ENCODE results near the gene SLC4A4. TPM values are rescaled to one million over a fixed set of nuclear protein-coding genes. Genes with fewer than 3 reads are reported as not detected.

The SLC4A4 gene
- total and polyA plus RNA-seq, 4 donors, result 3.0 to 36.7 (median 8.2) TPM

- TF ChIP-seq HNF4A (conservative IDR thresholded peaks at IDR 0.05), result no peak
- TF ChIP-seq, protein P1, sequence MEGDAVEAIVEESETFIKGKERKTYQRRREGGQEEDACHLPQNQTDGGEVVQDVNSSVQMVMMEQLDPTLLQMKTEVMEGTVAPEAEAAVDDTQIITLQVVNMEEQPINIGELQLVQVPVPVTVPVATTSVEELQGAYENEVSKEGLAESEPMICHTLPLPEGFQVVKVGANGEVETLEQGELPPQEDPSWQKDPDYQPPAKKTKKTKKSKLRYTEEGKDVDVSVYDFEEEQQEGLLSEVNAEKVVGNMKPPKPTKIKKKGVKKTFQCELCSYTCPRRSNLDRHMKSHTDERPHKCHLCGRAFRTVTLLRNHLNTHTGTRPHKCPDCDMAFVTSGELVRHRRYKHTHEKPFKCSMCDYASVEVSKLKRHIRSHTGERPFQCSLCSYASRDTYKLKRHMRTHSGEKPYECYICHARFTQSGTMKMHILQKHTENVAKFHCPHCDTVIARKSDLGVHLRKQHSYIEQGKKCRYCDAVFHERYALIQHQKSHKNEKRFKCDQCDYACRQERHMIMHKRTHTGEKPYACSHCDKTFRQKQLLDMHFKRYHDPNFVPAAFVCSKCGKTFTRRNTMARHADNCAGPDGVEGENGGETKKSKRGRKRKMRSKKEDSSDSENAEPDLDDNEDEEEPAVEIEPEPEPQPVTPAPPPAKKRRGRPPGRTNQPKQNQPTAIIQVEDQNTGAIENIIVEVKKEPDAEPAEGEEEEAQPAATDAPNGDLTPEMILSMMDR (IDR thresholded peaks at IDR 0.05; ENCODE audit: low read depth, low read length, missing input control), result no peak
- TF ChIP-seq, protein P2, sequence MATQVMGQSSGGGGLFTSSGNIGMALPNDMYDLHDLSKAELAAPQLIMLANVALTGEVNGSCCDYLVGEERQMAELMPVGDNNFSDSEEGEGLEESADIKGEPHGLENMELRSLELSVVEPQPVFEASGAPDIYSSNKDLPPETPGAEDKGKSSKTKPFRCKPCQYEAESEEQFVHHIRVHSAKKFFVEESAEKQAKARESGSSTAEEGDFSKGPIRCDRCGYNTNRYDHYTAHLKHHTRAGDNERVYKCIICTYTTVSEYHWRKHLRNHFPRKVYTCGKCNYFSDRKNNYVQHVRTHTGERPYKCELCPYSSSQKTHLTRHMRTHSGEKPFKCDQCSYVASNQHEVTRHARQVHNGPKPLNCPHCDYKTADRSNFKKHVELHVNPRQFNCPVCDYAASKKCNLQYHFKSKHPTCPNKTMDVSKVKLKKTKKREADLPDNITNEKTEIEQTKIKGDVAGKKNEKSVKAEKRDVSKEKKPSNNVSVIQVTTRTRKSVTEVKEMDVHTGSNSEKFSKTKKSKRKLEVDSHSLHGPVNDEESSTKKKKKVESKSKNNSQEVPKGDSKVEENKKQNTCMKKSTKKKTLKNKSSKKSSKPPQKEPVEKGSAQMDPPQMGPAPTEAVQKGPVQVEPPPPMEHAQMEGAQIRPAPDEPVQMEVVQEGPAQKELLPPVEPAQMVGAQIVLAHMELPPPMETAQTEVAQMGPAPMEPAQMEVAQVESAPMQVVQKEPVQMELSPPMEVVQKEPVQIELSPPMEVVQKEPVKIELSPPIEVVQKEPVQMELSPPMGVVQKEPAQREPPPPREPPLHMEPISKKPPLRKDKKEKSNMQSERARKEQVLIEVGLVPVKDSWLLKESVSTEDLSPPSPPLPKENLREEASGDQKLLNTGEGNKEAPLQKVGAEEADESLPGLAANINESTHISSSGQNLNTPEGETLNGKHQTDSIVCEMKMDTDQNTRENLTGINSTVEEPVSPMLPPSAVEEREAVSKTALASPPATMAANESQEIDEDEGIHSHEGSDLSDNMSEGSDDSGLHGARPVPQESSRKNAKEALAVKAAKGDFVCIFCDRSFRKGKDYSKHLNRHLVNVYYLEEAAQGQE (IDR thresholded peaks at IDR 0.05), result no peak
- no peak for TF ChIP-seq TAF1 (conservative IDR thresholded peaks at IDR 0.05)
- TF ChIP-seq GABPA (IDR thresholded peaks at IDR 0.05 in 1 of 2, conservative IDR thresholded peaks at IDR 0.05 in 1 of 2), result no peak
- no peak for TF ChIP-seq EGR1 (IDR thresholded peaks at IDR 0.05; ENCODE audit: low read depth in 2 of 2)
- TF ChIP-seq YY1 (IDR thresholded peaks at IDR 0.05), result no peak
- TF ChIP-seq, protein P3, sequence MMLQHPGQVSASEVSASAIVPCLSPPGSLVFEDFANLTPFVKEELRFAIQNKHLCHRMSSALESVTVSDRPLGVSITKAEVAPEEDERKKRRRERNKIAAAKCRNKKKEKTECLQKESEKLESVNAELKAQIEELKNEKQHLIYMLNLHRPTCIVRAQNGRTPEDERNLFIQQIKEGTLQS (IDR thresholded peaks at IDR 0.05), result no peak
- TF ChIP-seq FOXA1 (IDR thresholded peaks at IDR 0.05), result no peak
- Histone ChIP-seq H3K27me3 (ENCODE audit: control insufficient read depth in 4 of 4, insufficient read depth in 4 of 4, low read length in 3 of 4) (no peaks in the 10 kb centered on the region), H3K4me3 (ENCODE audit: low read depth in 1 of 3, low read length in 3 of 3) (no peak overlapping the region), H3K4me1 (ENCODE audit: control insufficient read depth in 4 of 4, insufficient read depth in 4 of 4, low read length in 3 of 4) (no peaks in the 10 kb centered on the region), H3K27ac (ENCODE audit: low read depth in 1 of 2, low read length in 2 of 2) (no peak overlapping the region), H3K9ac (ENCODE audit: low read depth in 1 of 2, low read length in 2 of 2) (no peak overlapping the region), H3K9me3 (ENCODE audit: control insufficient read depth in 4 of 4, low read length in 3 of 4) (no peaks in the 10 kb centered on the region), H3K36me3 (ENCODE audit: control insufficient read depth in 4 of 4, insufficient read depth in 3 of 4, low read depth in 1 of 4, low read length in 3 of 4) (peaks cover 0 to 14% (median 10%) of the 10 kb centered on the region in 4 donors)
- DNase-seq (ENCODE audit: low spot score), result no peak
Observed at GRCh38 chr4:71470524-71470923, 131.7 kb downstream of the SLC4A4 start.

GRCh38 chr4:71472946-71473345 is 134.1 kb downstream of the SLC4A4 start:
- Histone ChIP-seq H3K27me3 (ENCODE audit: control insufficient read depth in 4 of 4, insufficient read depth in 4 of 4, low read length in 3 of 4) (no peaks in the 10 kb centered on the region), H3K4me1 (ENCODE audit: control insufficient read depth in 4 of 4, insufficient read depth in 4 of 4, low read length in 3 of 4) (peaks cover 0 to 5% (median 0%) of the 10 kb centered on the region in 4 donors), H3K4me3 (ENCODE audit: low read depth in 1 of 3, low read length in 3 of 3) (no peak overlapping the region), H3K9me3 (ENCODE audit: control insufficient read depth in 4 of 4, low read length in 3 of 4) (no peaks in the 10 kb centered on the region), H3K9ac (ENCODE audit: low read depth in 1 of 2, low read length in 2 of 2) (no peak overlapping the region), H3K27ac (ENCODE audit: low read depth in 1 of 2, low read length in 2 of 2) (no peak overlapping the region), H3K36me3 (ENCODE audit: control insufficient read depth in 4 of 4, insufficient read depth in 3 of 4, low read depth in 1 of 4, low read length in 3 of 4) (peaks cover 0 to 7% (median 7%) of the 10 kb centered on the region in 4 donors)
- no peak for DNase-seq (ENCODE audit: low spot score)
- WGBS, result 98% methylated on average over 2 of the region's 2 CpGs
- TF ChIP-seq TAF1 (conservative IDR thresholded peaks at IDR 0.05) (no peak), FOXA1 (IDR thresholded peaks at IDR 0.05) (no peak), NR2F2 (IDR thresholded peaks at IDR 0.05) (no peak), HNF4A (conservative IDR thresholded peaks at IDR 0.05) (no peak), RXRA (IDR thresholded peaks at IDR 0.05) (no peak), SP1 (IDR thresholded peaks at IDR 0.05) (no peak), RAD21 (IDR thresholded peaks at IDR 0.05) (no peak), EGR1 (IDR thresholded peaks at IDR 0.05; ENCODE audit: low read depth in 2 of 2) (no peak), HNF4G (IDR thresholded peaks at IDR 0.05) (no peak), YY1 (IDR thresholded peaks at IDR 0.05) (no peak), JUND (IDR thresholded peaks at IDR 0.05) (no peak), MAX (IDR thresholded peaks at IDR 0.05) (no peak), FOXA2 (IDR thresholded peaks at IDR 0.05) (no peak)
- TF ChIP-seq, protein P2 (IDR thresholded peaks at IDR 0.05), result no peak
- TF ChIP-seq, protein P3 (IDR thresholded peaks at IDR 0.05), result no peak
- TF ChIP-seq, protein P1 (IDR thresholded peaks at IDR 0.05; ENCODE audit: low read depth, low read length, missing input control), result no peak
- TF ChIP-seq, protein P4, sequence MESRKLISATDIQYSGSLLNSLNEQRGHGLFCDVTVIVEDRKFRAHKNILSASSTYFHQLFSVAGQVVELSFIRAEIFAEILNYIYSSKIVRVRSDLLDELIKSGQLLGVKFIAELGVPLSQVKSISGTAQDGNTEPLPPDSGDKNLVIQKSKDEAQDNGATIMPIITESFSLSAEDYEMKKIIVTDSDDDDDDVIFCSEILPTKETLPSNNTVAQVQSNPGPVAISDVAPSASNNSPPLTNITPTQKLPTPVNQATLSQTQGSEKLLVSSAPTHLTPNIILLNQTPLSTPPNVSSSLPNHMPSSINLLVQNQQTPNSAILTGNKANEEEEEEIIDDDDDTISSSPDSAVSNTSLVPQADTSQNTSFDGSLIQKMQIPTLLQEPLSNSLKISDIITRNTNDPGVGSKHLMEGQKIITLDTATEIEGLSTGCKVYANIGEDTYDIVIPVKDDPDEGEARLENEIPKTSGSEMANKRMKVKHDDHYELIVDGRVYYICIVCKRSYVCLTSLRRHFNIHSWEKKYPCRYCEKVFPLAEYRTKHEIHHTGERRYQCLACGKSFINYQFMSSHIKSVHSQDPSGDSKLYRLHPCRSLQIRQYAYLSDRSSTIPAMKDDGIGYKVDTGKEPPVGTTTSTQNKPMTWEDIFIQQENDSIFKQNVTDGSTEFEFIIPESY (IDR thresholded peaks at IDR 0.05), result no peak

Data from liver (tissue), 9 donors.